DMS153 treated with DMSO at 0.1 percent for 48 hours (cell line): ENCODE data around the gene BTBD19.
"Not testable (repeated sequence)": the region's sequence is repeated elsewhere in the genome, so short reads cannot be mapped to it uniquely, and the experiment has no call there.

ENCODE experiments used
- DNase-seq: peaks from one replicate; lab custom pipeline; 2025; ENCODE audit not compliant: unreplicated experiment; lab: John Stamatoyannopoulos, UW

BTBD19 gene, protein sequence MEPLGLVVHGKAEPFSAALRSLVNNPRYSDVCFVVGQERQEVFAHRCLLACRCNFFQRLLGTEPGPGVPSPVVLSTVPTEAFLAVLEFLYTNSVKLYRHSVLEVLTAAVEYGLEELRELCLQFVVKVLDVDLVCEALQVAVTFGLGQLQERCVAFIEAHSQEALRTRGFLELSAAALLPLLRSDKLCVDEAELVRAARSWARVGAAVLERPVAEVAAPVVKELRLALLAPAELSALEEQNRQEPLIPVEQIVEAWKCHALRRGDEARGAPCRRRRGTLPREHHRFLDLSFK

DNA sequence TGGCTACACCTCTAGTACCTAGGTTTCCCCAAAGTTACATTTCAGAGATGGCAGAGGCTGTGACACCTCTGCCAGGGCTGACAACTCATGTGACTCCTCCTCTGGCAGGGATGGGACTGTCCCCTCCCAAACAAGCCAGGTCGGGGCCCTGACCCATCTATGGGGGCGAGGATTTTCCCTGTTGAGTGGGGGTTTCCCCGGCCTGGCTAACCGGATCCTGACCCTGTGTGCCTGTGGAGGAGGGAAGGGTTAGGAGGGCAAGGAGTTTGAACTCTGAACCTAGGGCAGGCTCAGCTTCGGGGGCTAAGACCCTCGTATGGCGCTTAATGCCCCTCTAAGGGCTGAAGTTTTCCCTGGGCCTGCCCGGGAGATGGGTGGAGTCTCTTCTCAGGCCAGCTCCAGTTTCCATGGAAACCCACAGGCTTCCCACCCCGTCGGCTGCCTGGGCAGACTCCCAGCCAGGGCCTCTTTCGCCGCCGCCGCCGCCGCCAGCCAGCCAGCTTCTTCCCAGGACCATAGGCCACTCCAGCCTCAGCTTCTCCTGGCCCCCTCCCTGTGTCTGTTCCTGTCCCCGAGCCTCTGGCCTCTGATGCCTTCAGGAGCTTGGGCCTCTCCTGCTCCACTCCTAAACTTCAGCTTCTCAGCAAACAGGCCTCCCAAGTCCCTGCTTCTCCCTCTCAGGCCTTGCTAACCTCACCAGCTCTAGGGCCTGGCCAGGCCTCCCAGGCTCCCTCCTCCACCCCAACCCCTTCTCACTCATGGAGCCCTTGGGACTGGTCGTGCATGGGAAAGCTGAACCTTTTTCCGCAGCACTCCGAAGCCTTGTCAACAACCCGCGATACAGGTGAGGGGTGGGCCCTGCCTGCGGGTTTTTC, at the start of gene BTBD19:
BTBD19 (plus strand) TSS at position 461 of the 875 bp plus-strand sequence; CDS start at position 759, 298 bp downstream.
- DNase-seq, result no peak

DNA sequence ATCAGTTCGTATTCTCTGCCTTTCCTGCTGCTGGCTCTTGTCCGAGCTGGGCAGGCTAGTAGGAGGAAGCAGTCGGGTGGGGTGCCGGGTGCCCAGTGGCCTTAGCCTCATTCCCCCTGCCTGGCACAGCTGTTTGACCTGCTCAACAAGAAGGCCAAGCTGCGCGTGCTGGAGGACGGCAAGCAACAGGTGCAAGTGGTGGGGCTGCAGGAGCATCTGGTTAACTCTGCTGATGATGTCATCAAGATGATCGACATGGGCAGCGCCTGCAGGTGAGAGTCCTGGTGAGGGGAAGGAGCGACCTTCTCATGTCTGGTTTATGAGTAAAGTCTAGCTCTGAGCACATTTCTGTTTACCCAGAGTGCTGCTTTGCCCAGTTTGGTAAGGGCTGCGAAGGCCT, 49.2 kb upstream of the BTBD19 start:
- no peak for DNase-seq

DNA sequence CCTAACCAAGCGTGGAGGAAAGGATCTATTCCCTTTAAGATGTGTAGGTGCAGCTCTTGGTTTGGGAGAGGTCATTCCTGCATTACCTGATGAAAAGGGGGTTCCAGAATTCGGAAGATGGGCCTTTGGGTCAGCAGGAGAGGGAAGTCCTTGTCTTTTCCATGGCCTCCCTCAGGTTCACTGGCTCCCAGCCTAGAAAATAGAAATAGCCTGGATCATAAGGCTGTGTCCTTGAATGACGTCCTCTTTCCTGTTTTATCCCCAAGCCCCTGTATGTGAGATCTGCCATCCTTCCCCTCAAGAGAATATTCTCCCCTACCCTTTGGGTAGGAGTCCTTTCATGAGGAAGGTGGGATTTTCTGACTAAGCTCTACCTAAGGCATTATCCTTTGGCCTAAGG, 47.4 kb upstream of the BTBD19 start:
- DNase-seq, result no peak

DNA sequence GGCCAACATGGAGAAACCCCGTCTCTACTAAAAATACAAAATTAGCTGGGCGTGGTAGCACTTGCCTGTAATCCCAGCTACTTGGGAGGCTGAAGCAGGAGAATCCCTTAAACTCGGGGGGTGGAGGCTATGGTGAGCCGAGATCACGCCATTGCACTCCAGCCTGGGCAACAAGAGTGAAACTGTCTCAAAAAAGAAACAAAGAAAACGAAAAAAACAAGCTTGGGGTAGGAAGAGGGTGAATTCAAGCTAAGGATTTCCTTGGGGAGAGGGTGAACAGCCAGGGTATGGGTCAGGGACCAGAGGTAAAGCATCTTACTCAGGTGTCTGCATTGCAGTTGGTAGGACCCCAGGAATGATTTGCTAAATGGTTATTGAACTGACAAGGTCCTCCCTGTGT, 41.9 kb upstream of the BTBD19 start:
- DNase-seq, result not testable (repeated sequence)

DNA sequence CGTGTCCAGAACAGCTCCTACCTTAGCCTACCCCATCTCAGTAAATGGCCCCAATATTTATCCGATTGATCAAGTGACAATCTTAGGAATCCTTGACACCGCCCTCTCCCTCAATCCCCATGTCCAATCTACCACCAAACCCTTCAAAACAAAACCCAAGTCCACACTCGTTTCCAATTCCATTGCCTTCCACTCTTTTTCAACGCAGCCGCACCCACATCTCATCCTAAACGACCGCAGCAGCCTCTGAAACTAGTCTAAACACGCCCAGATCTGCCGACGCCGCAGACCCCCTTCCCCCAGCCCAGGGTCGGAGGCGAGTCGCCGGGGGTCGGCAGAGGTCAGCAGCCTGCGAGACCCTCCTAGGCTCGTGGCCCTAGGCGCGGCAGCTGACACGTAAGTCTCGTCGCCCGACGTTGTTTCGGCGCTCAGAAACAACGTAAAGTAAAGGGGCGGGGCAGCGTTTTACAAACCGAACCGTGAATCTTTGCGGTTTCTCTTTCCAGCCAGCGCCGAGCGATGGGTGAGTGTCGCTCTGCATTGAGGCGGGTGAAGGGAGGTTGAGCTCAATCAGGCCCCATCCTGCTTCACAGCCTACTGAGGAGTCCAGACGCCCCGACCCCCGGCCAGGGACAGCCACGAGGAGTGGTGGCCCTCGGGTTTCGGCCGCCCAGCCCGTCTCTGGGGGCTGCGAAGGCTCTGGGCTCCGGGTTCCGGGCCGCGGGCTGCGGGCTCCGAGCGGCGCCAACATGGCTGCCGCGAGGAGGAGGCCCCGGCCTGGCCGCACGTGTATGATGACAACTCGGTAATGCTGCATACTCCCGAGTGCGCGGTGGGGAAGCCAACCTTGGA, 33.0 kb upstream of the BTBD19 start, which contains the start of gene RPS8:
RPS8 (plus strand) TSS at position 463 of the 852 bp plus-strand sequence; CDS start at position 520, 57 bp downstream.
- DNase-seq, result peak; percentile 99

DNA sequence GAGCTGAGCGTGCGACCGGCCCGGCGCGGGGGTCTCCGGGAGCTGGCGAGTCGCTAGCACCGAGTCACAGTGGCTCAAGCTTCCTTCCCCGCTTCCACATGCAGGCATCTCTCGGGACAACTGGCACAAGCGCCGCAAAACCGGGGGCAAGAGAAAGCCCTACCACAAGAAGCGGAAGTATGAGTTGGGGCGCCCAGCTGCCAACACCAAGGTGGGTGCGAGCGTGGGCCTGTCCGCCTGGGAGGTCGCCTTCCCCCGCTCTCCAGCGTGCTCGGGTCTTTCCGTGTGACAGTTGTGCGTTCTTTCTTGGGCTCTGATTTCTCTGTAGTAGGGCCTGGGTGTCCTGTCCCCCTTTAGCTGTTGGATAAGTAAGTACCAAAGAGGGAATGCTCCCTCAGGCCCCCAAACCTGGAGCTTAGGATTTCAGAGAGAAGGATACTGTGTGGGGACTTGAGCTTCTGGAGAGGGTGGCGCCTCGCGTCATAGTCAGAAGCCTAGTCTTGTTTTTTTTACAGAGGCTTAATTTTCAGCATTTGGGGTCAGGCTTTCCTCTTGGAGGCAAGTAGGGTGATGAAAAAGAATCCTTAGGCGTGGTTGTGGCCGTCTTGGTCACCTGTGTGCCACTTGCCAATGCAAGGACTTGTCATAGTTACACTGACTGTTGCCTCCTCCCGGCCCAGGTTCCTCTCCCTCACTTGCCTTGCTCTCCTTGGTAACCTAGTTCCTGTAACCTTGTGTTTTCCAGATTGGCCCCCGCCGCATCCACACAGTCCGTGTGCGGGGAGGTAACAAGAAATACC, 32.2 kb upstream of the BTBD19 start:
- DNase-seq, result no peak

DNA sequence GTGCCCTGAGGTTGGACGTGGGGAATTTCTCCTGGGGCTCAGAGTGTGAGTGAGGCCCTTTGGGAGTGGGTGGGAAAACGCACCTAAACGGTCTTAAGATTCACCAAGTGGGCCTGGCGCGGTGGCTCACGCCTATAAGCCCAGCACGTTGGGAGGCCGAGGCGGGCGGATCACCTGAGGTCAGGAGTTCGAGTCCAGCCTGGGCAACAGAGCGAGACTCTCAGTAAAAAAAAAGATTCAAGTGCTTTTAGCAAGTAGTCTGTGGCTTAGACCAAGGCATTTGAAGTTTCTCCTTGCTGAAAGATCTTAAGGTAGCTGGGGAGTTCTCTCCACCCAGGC, 31.6 kb upstream of the BTBD19 start:
- no peak for DNase-seq

DNA sequence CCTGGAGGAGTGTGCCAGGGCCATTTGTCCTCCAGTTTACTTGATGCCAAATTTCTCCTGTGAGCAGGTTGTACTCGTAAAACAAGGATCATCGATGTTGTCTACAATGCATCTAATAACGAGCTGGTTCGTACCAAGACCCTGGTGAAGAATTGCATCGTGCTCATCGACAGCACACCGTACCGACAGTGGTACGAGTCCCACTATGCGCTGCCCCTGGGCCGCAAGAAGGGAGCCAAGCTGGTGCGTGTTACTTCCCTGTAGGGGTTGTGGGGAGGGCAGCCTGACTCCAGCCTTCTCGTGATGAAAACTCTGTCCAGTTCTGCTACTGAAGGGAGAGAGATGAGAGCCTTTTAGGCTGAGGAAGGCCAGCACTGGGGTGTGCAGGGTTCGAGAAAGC, 30.8 kb upstream of the BTBD19 start:
- no peak for DNase-seq

DNA sequence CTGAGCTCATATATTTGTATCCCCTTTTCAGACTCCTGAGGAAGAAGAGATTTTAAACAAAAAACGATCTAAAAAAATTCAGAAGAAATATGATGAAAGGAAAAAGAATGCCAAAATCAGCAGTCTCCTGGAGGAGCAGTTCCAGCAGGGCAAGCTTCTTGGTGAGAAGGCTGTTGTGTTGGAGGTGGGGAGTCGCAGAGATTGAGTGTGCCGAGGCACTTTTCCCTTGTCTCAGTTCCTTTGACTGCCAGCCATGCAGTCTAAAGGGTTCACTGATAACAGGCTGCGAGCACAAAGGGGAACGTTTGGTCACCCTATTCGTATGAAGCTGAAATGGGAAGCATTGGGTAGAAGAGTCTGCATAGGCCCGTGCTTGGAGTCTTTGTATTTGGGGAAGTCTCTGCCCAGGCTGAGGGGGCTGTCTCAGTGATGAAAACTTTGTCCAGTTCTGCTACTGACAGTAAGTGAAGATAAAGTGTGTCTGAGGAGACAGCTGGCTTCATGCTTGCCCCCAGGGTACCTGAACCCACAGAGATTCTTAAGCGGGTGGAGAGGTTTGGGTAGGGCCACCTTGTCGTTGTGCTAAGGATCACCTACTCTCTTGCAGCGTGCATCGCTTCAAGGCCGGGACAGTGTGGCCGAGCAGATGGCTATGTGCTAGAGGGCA, 30.2 kb upstream of the BTBD19 start:
- DNase-seq, result no peak

DNA sequence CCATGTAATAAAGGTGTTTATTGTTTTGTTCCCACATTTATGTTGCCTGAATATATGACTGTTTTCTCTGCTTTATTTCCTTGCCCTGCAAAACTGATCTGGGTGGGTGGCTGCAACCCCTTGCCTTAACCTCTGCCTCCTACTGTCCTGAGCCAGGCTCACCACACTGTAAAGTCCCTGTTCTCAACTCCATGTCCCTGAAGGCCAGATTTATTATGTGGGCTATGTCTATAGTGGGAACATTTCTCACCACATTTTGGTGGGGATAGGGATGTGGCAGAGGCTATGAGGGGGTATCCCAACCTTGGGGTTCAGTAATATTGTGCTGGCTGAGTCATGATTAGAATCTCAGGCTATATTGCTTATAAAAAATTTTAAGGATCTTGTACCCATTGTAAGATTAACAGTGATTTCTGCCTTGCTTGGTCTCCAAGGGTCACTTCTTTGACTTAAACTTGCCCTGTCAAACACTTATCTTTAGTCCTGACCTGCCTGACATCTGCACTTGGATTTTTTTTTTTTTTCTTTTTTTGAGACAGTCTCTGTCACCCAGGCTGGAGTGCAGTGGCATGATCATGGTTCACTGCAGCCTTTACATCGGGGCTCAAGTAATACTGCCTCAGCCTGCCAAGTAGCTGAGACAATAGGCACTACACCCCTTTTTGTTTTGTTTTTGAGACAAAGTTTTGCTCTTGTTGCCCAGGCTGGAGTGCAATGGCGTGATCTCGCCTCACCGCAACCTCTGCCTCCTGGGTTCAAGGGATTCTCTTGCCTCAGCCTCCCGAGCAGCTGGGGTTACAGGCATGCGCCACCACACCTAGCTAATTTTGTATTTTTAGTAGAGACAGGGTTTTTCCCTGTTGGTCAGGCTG, 29.4 kb upstream of the BTBD19 start:
- DNase-seq, result no peak

DNA sequence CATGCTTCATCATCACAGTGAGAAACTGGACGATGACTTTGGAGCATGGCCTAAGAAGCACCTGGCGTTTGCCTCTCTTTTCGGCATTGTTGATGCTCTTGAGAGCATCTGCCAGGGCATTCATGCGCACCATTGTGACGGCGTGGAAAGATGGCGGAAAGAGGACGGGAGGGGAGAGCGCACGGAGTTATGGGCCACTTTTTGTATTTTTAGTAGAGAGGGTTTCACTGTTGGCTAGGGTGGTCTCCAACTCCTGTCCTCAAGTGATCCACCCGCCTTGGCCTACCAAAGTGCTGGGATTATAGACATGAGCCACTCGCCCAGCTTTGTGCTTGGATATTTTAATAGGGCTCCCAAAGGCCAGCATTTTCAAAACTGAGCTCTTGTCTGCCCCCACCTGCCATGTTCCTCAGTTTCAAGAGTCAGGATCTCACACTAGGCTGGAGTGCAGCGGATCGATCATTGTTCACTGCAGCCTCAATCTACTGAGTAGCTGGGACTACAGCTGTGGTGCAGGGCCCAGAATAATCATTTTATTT, 27.7 kb upstream of the BTBD19 start:
- no peak for DNase-seq

DNA sequence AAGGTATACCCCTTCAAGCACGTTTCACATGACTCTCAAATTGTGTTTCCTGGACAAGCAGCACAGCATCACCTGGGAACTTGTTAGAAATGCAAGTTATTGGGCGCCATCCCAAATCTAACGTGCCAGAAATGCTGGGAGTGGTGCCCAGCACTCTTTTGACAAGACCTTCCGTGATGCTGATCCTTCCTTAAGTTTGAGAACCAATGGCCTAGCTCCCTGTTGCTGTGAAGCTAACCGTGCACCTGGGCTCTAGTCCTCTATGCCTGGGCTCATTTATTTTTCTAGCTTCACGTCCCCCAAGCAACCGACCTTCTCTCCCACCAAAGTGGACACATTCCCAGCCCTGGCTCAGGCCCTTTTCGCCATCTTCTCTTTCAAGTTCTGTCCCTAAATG, 24.6 kb upstream of the BTBD19 start:
- peak; percentile 49 for DNase-seq

DNA sequence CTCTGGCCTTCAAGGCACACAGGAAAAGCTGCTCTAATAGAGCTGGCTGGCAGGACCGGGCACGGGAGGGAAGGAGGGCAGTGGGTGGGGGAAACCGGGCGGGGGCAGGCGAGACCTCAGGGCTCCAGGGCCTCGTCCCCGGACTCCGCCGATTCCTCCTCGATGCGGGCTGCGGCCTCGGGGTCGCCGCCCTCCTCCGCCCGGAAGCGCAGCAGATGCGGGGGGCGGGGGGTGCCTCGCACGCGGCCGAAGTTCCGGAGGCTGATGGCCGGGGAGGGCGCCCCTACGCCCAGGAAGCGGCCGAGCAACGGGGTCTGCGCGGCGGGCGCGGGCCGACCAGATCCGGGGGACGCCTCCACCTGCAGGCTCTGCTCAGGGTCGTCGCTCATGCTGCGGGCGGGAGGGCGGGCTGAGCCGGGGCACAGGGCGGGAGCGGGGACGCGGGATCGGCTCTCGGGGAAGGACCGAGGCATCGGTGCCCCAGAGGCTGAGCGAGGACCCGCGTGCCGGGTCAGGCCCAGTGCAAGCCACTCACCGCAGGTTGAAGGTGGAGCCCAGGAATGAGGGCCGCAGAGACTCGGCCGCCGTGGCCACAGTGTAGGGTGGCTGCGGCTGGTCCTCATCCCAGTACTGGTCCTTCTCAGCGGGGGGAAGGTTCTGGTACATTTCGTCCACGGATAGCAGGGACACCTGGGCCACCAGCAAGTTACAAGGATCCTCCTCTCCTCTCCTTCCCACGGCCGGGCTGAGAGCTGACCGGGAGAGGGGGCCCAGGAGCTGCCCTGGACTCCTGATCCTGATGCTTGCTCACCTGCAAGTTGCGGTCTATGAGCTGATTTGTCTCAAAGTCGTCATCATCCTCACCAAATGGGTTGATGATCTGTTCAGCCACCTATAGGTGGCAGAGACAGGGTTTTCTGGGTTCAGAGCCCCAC, 24.0 kb upstream of the BTBD19 start:
- DNase-seq, result peak; percentile 44

DNA sequence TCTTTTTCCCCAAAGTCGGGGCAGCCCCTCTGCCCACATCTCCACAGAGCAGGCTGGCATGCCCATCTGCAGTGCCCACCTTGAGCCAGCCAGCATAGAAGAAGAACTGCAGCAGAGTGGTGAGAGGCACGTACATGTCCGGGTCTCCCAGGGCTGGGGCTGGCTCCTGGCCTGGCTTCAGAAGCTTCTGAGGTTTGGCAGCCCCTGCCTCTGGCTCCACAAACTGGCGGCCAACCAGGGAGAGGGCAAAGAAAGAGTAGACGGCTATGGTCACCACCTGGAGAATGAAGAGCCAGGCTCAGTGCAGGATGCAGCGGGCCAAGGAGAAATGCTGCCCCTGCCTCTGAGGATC, 23.3 kb upstream of the BTBD19 start:
- no peak for DNase-seq

DNA sequence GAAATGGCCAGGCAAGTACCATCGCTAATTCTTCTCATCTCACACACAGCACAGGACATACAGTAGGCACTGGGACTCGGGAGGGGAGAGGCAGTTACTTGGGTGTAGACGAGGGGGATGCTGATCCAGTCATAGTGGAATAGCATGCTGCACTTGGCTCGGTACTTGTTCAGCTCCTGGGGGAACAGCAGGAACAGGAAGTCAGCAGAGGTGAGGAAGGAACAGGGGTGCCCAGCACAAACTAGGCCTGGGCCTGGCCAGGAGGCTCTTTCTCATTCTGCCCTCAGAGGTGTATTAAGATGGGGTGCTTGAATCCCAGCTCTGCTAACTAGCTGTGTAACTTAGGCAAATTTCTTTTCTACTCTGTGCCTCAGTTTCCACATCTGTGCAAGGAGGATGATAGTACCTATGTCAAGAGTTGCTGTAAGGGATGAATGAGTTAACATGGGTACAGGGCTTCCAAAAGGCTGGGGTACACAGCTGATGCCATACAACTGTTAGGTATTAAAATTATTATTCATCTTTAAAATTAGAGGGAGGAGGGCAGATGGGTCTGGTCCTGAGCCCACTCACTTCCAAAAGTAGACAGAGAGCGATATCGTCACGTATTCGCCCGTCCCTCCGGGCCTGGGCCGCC, 22.7 kb upstream of the BTBD19 start:
- DNase-seq, result no peak

DNA sequence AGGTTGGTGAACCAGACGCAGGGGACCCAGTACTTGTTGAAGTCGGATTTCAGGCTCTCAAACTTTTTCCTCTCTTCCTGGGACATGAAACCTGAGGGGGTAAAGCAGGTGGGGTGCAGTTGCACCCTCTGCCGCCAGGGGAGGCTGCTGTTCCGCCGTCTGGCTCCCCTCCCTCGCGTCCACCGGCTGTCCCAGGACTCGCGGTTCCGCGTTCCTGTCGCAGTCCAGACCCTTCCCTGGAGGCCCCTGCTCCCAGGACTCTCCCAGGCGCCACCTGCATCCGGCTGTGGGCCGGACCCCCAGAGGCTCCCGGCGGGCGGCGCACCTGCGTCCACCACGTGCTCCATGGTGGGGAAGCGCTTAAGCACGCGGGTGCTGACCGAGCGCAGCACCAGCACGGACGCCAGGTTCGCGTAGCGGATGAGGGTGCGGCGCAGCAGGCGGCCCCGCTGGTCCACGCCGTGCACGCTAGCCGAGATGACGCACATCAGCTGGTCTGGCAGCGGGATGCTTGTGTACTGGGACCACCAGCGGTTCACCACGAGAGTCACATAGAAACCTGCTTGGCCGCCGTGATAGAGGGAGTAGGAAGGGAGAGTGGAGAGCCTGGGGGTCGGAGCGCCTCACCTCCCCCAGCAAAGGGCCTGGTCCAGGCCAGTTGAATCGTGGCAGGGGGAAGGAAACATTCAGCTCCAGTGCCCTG, 22.0 kb upstream of the BTBD19 start:
- peak; percentile 69 for DNase-seq
